ENCODE results near the gene DUSP12. TPM values are rescaled to one million over a fixed set of nuclear protein-coding genes. Genes with fewer than 3 reads are reported as not detected.

DUSP12 gene
- total and polyA plus RNA-seq, 9 of the 15 experiments (the other 6 are each of a cell fraction or from before 2014, with no cell fraction given), result 10.4 to 81.4 (median 43.6) TPM

DNA sequence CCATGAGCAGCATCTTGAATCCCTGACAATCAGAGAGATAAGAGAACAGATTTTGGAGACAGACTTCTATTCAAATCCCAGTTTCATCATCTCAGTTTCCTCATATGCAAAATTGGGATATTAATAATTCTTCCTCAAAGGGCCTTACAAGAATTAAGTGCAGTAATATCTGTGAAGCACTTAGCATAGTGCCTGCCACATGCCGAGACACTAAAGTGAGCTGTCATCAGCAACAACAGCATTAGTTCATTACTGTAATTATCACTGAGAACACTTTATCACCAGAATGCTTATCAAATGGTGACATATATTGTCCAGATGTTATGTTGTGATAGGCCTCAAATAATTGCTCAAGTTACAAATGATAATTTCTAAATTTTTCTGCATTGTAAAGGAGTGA lies 29.2 kb upstream of the DUSP12 start (continued):
- no peak for TF ChIP-seq ELF4 (CRISPR knock-in tag; IDR thresholded peaks at IDR 0.05)

DNA sequence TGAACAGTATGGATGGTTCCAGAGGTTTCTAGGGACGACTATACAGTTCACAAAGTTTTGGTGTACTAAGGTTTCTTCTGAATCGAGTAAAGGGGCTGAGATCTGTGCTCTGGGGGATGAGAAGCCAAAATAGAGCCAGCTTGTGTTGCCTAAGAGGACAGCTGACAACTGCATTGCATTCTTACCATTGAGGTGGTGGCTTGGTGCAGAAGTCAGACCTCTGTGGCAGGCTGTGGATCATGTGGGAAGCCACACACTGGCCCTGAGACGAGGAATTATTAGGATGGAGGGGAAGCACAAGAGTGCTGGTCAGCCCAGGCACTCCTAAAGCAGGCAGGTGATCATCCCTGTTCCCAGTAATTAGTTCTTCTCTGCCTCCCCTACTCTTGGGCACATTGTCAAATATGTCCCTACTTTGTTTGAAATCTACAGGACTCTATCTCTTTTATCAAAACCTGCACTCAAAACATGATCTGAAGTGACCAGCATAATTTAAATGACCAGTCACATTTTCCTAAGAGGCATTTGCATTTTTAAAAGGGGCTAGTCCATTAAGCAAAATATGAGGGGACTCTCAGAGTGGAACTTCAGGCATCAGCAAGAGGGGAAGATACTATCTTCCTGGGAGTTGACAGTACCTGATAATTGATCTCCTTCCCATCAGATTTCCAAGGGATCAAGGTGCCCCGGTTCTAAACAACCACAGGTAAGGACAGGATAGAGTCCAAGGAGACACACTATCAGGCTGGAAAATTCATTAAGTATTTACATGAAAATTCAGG lies 28.4 kb upstream of the DUSP12 start, which contains the start of gene FCRLB:
FCRLB (plus strand) TSS at position 589 of the 782 bp plus-strand sequence. CDS start 1,129 bp downstream, outside the sequence.
- no peaks in the 10 kb centered on the region for H3K9me3 ChIP-seq (replicated peaks; ENCODE audit: control insufficient read depth, insufficient read depth, low read depth, low read length)
- H3K36me3 ChIP-seq (ENCODE audit: control insufficient read depth, insufficient read depth, low read length), result no peaks in the 10 kb centered on the region
- no peaks in the 10 kb centered on the region for H3K9me1 ChIP-seq (ENCODE audit: control insufficient read depth, insufficient read depth, low read length)
- POLR2A ChIA-PET, result interaction anchor here (1.0 to 1.7 kb wide), 3 partner anchors 14 to 215 kb away, joined by 3 to 4 read pairs (median 3); partner anchors contain the start of genes FCGR2A and FCRLA
- TF ChIP-seq, protein P1, sequence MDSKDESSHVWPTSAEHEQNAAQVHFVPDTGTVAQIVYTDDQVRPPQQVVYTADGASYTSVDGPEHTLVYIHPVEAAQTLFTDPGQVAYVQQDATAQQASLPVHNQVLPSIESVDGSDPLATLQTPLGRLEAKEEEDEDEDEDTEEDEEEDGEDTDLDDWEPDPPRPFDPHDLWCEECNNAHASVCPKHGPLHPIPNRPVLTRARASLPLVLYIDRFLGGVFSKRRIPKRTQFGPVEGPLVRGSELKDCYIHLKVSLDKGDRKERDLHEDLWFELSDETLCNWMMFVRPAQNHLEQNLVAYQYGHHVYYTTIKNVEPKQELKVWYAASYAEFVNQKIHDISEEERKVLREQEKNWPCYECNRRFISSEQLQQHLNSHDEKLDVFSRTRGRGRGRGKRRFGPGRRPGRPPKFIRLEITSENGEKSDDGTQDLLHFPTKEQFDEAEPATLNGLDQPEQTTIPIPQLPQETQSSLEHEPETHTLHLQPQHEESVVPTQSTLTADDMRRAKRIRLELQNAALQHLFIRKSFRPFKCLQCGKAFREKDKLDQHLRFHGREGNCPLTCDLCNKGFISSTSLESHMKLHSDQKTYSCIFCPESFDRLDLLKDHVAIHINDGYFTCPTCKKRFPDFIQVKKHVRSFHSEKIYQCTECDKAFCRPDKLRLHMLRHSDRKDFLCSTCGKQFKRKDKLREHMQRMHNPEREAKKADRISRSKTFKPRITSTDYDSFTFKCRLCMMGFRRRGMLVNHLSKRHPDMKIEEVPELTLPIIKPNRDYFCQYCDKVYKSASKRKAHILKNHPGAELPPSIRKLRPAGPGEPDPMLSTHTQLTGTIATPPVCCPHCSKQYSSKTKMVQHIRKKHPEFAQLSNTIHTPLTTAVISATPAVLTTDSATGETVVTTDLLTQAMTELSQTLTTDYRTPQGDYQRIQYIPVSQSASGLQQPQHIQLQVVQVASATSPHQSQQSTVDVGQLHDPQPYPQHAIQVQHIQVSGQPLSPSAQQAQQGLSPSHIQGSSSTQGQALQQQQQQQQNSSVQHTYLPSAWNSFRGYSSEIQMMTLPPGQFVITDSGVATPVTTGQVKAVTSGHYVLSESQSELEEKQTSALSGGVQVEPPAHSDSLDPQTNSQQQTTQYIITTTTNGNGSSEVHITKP (IDR thresholded peaks at IDR 0.05; ENCODE audit: partially characterized antibody), result peak; percentile 63
- peak; percentile 55; the same call in 1 of the 2 replicates for TF ChIP-seq BRD4 (IDR thresholded peaks at IDR 0.05)
- TF ChIP-seq, protein P2, sequence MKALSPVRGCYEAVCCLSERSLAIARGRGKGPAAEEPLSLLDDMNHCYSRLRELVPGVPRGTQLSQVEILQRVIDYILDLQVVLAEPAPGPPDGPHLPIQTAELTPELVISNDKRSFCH (CRISPR knock-in tag; IDR thresholded peaks at IDR 0.05), result no peak
- TF ChIP-seq, protein P2 (tag; IDR thresholded peaks at IDR 0.05), result no peak
- TF ChIP-seq HBP1 (CRISPR knock-in tag; IDR thresholded peaks at IDR 0.05), result no peak
- CTCF ChIA-PET (ENCODE audit: low intra/inter-chr PET ratio), result no interaction called here
- DNase-seq (ENCODE audit: extremely low read depth in 1 of 4, low spot score in 3 of 4), result no peak
- intact Hi-C loops (cut with micrococcal nuclease), result loop anchor here (2.0 kb wide), 1 partner anchor 14 kb away; the partner anchor contains the start of gene FCRLA
- 5% methylated on average over 4 of the region's 4 CpGs for WGBS (ENCODE audit: insufficient coverage, low coverage, missing lambda C conversion rate)
- in situ Hi-C loops (cut with MboI), result no loop called here
- H3K9ac ChIP-seq (ENCODE audit: insufficient read depth in 1 of 2, low read depth in 2 of 2, low read length in 2 of 2), result peak within 1 kb of the TSS; percentile 18 to 30; a peak in 3 of 4 replicates
- no TSS peak for BruUV-seq (replicated peaks)
- no peaks in the 10 kb centered on the region for H3K27me3 ChIP-seq (ENCODE audit: control insufficient read depth in 2 of 2, insufficient read depth in 2 of 2, low read length in 2 of 2)
- H3K4me3 ChIP-seq, result no peak within 1 kb of the TSS
- peak within 1 kb of the TSS; percentile 50 for H3K4me2 ChIP-seq (ENCODE audit: insufficient read depth, low read length)
- H4K20me1 ChIP-seq (replicated peaks; ENCODE audit: control insufficient read depth, insufficient read depth, low read length), result no peaks in the 10 kb centered on the region
- H3K79me2 ChIP-seq (ENCODE audit: control insufficient read depth, insufficient read depth, low read length), result peaks cover 7% of the 10 kb centered on the region; the same call in 2 of the 3 replicates
- ATAC-seq, result no peak; the same call in 2 of the 3 replicates
- FAIRE-seq, result no peak
- peak within 1 kb of the TSS; percentile 70 for H3K27ac ChIP-seq (ENCODE audit: extremely low read depth, low read depth, low read length)
- peak within 1 kb of the TSS; percentile 75 for H2AFZ ChIP-seq (ENCODE audit: low read depth, low read length)
- H3K4me1 ChIP-seq (replicated peaks in 1 of 2; ENCODE audit: control insufficient read depth in 2 of 2, insufficient read depth in 2 of 2, low read length in 2 of 2), result peaks cover 32 to 45% of the 10 kb centered on the region in 2 experiments
